Stimulated activated CD8-positive, alpha-beta memory T cell treated with anti-CD3 and anti-CD28 coated beads, Interleukin-7, amount 100 ng/mL, for 1 hour (primary cell): ENCODE measurements around the gene ATXN7L3.

ENCODE experiments used
- DNase-seq, 2 donors: peaks; one replicate each; pipeline ENCODE4 v3.0.0-alpha.2; 2020; ENCODE audit warnings: low read depth in 2 of 2

The ATXN7L3 gene

GRCh38 chr17:44218344-44219107 lies 18.8 kb upstream of the ATXN7L3 start:
- peak; percentile 72 for DNase-seq

GRCh38 chr17:44217738-44218343 lies 18.2 kb upstream of the ATXN7L3 start:
- no peak for DNase-seq

- DNase-seq, result no peak
Observed at GRCh38 chr17:44216694-44217093, 17.0 kb upstream of the ATXN7L3 start.

- no peak for DNase-seq
Observed at GRCh38 chr17:44216173-44216572, 16.5 kb upstream of the ATXN7L3 start.

- DNase-seq, result no peak
Observed at GRCh38 chr17:44214896-44215295, 15.2 kb upstream of the ATXN7L3 start.

- DNase-seq, result no peak
Observed at GRCh38 chr17:44214230-44214494, 14.5 kb upstream of the ATXN7L3 start.

GRCh38 chr17:44213403-44214229 lies 13.9 kb upstream of the ATXN7L3 start:
- no peak for DNase-seq

GRCh38 chr17:44212507-44213402 lies 13.1 kb upstream of the ATXN7L3 start:
- no peak for DNase-seq

- no peak for DNase-seq
Observed at GRCh38 chr17:44211281-44212265, 11.9 kb upstream of the ATXN7L3 start.

- DNase-seq, result peak; percentile 83
Observed at GRCh38 chr17:44210342-44211192, 10.9 kb upstream of the ATXN7L3 start.

GRCh38 chr17:44209786-44210341 lies 10.2 kb upstream of the ATXN7L3 start:
- no peak for DNase-seq

GRCh38 chr17:44207743-44208142 lies 8.1 kb upstream of the ATXN7L3 start:
- no peak for DNase-seq

GRCh38 chr17:44207319-44207718 lies 7.6 kb upstream of the ATXN7L3 start:
- DNase-seq, result no peak

- no peak for DNase-seq
Observed at GRCh38 chr17:44206825-44207155, 7.1 kb upstream of the ATXN7L3 start.

- DNase-seq, result no peak
Observed at GRCh38 chr17:44205962-44206824, 6.5 kb upstream of the ATXN7L3 start.

- no peak for DNase-seq
Observed at GRCh38 chr17:44204441-44204882, 4.8 kb upstream of the ATXN7L3 start.

- no peak for DNase-seq
Observed at GRCh38 chr17:44203731-44204440, 4.2 kb upstream of the ATXN7L3 start.

GRCh38 chr17:44202756-44203155 lies 3.1 kb upstream of the ATXN7L3 start:
- DNase-seq, result no peak
